ENCODE data around the gene ZFYVE28. TPM values are rescaled to one million over a fixed set of nuclear protein-coding genes. Genes with fewer than 3 reads are reported as not detected.
"Not testable (repeated sequence)": the region's sequence is repeated elsewhere in the genome, so short reads cannot be mapped to it uniquely, and the experiment has no call there.

ZFYVE28 gene
- total RNA-seq, 4 donors from 2014 or later: 20.6 to 153 (median 63.2) TPM

DNA sequence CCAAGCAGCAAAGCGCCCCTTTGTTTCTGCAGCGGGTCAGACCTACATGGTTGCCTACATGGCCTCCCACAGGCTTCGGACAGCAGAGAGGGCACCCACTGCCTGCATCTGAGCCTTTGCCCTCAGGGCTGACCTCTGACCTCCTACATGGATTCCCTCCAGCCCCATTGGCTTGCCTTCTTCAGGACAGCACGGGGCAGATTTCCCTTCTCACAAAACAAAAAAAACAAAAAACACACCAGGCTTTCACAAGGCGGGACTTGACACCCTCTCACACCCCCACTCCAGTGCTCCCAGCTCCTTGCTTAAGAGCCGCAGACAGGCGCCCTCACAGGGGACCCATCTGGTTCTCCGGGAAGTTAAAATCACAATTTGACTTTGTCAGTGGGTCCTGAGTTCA is 32.9 kb downstream of the ZFYVE28 start:
- H3K9me3 ChIP-seq: no peaks in the 10 kb centered on the region
- no peak for DNase-seq
- H3K27me3 ChIP-seq: no peaks in the 10 kb centered on the region
- no peak overlapping the region for H3K4me3 ChIP-seq
- H3K36me3 ChIP-seq: no peaks in the 10 kb centered on the region
- H3K27ac ChIP-seq: no peak overlapping the region
- H3K4me1 ChIP-seq: no peaks in the 10 kb centered on the region
- TF ChIP-seq, protein P1, sequence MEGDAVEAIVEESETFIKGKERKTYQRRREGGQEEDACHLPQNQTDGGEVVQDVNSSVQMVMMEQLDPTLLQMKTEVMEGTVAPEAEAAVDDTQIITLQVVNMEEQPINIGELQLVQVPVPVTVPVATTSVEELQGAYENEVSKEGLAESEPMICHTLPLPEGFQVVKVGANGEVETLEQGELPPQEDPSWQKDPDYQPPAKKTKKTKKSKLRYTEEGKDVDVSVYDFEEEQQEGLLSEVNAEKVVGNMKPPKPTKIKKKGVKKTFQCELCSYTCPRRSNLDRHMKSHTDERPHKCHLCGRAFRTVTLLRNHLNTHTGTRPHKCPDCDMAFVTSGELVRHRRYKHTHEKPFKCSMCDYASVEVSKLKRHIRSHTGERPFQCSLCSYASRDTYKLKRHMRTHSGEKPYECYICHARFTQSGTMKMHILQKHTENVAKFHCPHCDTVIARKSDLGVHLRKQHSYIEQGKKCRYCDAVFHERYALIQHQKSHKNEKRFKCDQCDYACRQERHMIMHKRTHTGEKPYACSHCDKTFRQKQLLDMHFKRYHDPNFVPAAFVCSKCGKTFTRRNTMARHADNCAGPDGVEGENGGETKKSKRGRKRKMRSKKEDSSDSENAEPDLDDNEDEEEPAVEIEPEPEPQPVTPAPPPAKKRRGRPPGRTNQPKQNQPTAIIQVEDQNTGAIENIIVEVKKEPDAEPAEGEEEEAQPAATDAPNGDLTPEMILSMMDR (IDR thresholded peaks at IDR 0.05): no peak
- TF ChIP-seq POLR2A (IDR thresholded peaks at IDR 0.05): no peak

DNA sequence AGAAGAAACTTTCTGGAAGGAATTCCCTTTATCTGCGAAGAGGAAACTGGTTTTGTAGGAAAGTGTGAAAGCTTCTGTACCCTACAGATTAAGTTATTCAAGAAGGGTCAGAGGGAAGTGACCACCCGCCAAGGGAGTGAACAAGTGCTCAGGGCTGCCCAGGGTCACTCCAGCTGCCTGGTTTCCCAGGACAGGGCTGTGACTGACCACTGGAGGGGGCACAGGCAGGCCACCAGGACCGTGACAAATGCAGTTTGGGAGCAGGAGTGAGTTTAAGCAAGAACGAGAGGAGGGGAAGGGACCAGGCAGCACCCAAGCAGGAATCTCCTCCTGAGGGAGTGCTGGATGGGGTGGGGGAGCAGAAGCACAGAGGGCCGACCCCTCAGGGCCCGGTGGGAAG is 34.2 kb downstream of the ZFYVE28 start:
- no peaks in the 10 kb centered on the region for H3K4me1 ChIP-seq
- H3K4me3 ChIP-seq: no peak overlapping the region
- TF ChIP-seq POLR2A (IDR thresholded peaks at IDR 0.05): no peak
- TF ChIP-seq, protein P1 (IDR thresholded peaks at IDR 0.05): no peak
- no peak overlapping the region for H3K27ac ChIP-seq
- H3K27me3 ChIP-seq: no peaks in the 10 kb centered on the region
- H3K9me3 ChIP-seq: no peaks in the 10 kb centered on the region
- H3K36me3 ChIP-seq: no peaks in the 10 kb centered on the region
- no peak for DNase-seq

DNA sequence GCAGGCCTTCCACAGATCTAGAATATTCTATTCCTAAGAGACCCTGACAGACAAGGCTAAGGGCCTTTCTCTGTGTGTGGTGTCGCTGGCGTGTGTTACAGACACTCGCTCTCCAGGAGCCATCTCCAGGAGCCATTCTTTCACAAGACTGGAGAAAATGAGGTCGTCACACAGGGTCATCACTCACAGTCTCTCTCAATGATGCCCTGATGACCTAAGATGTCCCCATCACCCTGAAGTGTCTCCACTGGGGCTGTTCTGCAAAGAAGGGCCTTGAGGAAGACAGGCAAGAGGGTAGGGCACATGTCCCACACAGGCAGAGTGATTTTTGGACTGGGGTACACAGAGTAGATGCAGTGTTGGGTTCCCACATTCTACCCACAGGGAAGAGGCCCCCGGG is 34.7 kb downstream of the ZFYVE28 start:
- H3K9me3 ChIP-seq: no peaks in the 10 kb centered on the region
- no peak overlapping the region for H3K27ac ChIP-seq
- no peaks in the 10 kb centered on the region for H3K36me3 ChIP-seq
- no peak overlapping the region for H3K4me3 ChIP-seq
- H3K27me3 ChIP-seq: no peaks in the 10 kb centered on the region
- DNase-seq: no peak
- TF ChIP-seq, protein P1 (IDR thresholded peaks at IDR 0.05): no peak
- TF ChIP-seq POLR2A (IDR thresholded peaks at IDR 0.05): no peak
- H3K4me1 ChIP-seq: no peaks in the 10 kb centered on the region

DNA sequence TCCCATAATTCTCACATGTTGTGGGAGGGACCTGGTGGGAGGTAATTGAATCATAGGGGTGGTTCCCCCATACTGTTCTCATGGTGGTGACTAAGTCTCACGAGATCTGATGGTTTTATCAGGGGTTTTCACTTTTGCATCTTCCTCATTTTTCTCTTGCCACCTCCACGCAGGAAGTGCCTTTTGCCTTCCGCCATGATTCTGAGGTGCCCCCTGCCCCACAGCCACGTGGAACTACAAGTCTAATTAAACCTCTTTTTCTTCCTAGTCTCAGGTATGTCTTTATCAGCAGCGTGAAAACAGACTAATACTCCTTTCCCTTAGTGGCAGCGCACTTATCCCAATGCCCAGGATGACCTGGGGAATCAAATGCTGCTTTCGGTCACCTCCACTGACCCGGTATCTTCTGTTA is 35.2 kb downstream of the ZFYVE28 start:
- H3K27me3 ChIP-seq, H3K4me3 ChIP-seq: not testable (repeated sequence)

DNA sequence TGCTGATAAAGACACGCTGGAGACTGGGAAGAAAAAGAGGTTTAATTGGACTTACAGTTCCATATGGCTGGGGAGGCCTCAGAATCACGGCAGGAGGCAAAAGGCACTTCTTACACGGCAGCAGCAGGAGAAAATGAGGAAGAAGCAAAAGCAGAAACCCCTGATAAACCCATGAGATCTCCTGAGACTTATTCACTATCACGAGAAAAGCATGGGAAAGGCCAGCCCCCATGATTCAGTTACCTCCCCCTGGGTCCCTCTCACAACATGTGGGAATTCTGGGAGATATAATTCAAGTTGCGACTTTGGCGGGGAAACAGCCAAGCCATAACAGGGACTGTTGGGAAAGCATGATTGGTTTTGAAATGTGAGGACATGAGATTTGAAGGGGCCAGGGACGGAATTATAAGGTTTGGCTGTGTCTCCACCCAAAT is 35.7 kb downstream of the ZFYVE28 start:
- not testable (repeated sequence) for H3K4me3 ChIP-seq, H3K27me3 ChIP-seq, H3K4me1 ChIP-seq, DNase-seq, H3K36me3 ChIP-seq, H3K9me3 ChIP-seq, H3K27ac ChIP-seq

More for the DNA sequence above, 35.2 kb downstream of the ZFYVE28 start:
- not testable (repeated sequence) for H3K9me3 ChIP-seq, DNase-seq, H3K4me1 ChIP-seq, H3K27ac ChIP-seq, H3K36me3 ChIP-seq

DNA sequence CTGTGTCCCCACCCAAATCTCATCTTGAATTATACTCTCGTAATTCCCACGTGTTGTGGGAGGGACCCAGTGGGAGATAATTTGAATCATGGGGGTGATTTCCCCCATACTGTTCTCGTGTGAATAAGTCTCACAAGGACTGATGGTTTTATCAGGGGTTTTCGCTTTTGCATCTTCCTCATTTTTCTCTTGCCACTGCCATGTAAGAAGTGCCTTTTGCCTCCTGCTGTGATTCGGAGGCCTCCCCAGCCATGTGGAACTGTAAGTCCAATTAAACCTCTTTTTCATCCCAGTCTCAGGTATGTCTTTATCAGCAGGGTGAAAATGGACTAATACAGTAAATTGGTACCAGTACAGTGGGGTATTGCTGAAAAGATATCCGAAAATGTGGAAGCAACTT is 37.9 kb downstream of the ZFYVE28 start:
- DNase-seq, H3K36me3 ChIP-seq, H3K27me3 ChIP-seq, H3K27ac ChIP-seq, H3K9me3 ChIP-seq, H3K4me3 ChIP-seq, H3K4me1 ChIP-seq: not testable (repeated sequence)

DNA sequence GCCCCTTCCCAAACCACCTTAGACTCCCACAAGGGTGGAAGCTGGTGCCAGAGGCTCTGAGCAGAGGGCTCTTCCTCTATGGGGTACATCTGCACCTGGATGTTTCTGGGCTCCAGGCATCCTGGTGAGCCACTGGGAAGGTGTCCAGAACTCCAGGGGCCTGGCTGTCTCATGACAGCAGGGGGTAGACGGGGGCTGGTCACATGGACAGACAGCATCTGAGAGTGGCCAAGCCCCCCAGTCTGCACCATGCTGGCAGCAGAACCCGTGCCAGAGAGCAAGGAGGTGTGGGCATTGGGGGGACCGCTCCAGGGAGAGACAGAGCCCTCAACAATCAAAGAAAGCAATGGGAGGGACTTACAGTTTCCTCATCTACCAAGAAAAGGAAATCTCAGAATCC is 39.5 kb downstream of the ZFYVE28 start:
- H3K4me3 ChIP-seq: no peak overlapping the region
- H3K4me1 ChIP-seq: no peaks in the 10 kb centered on the region
- no peaks in the 10 kb centered on the region for H3K36me3 ChIP-seq
- H3K9me3 ChIP-seq: no peaks in the 10 kb centered on the region
- TF ChIP-seq, protein P1 (IDR thresholded peaks at IDR 0.05): no peak
- no peak for TF ChIP-seq POLR2A (IDR thresholded peaks at IDR 0.05)
- no peak overlapping the region for H3K27ac ChIP-seq
- DNase-seq: no peak
- no peaks in the 10 kb centered on the region for H3K27me3 ChIP-seq

All from Peyer's patch (tissue), 4 donors.